Stomach (tissue), 9 donors: Measurements from ENCODE around the gene GBP6. TPM values are rescaled to one million over a fixed set of nuclear protein-coding genes. Genes with fewer than 3 reads are reported as not detected.
"Not testable (repeated sequence)": the region's sequence is repeated elsewhere in the genome, so short reads cannot be mapped to it uniquely, and the experiment has no call there.

Experiments used
- DNase-seq, 2 donors: peaks; one replicate each; pipeline versions ENCODE4 v3.0.0 to v3.0.0-alpha.2; 2013 to 2019
- H3K27ac ChIP-seq, 5 donors: fragments of 200-600 bp in 4 of 5; sonication (generic) in 4 of 5; one replicate each; pipeline ENCODE4 v1.5.1; 2013 to 2019; ENCODE audit warnings: mild to moderate bottlenecking in 1 of 5, moderate library complexity in 1 of 5
- H3K27me3 ChIP-seq, 3 donors: fragments of 200-600 bp; sonication (generic); one replicate each; pipeline ENCODE4 v1.5.1; 2017 to 2019; ENCODE audit warnings: mixed run types in 1 of 3
- H3K36me3 ChIP-seq, 4 donors: fragments of 200-600 bp; sonication (generic); 1 replicate in 3 of 4; 2 replicates in 1 of 4; pipeline ENCODE4 v1.5.1; 2016 to 2019
- H3K4me1 ChIP-seq, 4 donors: fragments of 200-600 bp; sonication (generic); one replicate each; pipeline ENCODE4 v1.5.1; 2016 to 2019
- H3K4me3 ChIP-seq, 4 donors: fragments of 200-600 bp; sonication (generic) in 3 of 4; one replicate each; pipeline ENCODE4 v1.5.1; 2016 to 2019; ENCODE audit warnings: mild to moderate bottlenecking in 1 of 4
- H3K9me3 ChIP-seq, 4 donors: fragments of 200-600 bp; sonication (generic); one replicate each; pipeline ENCODE4 v1.5.1; 2016 to 2019
- CTCF ChIP-seq, 7 experiments: fragments of 450-650 bp in 4 of 7; fragments of 200-600 bp in 3 of 7; sonication (generic) in 3 of 7; IDR thresholded peaks; one replicate each; pipeline ENCODE4 v1.5.1; 2016 to 2019; ENCODE audit warnings: antibody characterized with exemption in 7 of 7, control low read depth in 2 of 7, mild to moderate bottlenecking in 1 of 7
- EP300 ChIP-seq: sonication (generic); formaldehyde crosslinking; IDR thresholded peaks from one replicate; pipeline ENCODE4 v1.6.1; 2017; ENCODE audit warnings: antibody characterized with exemption
- POLR2A ChIP-seq, 4 donors: fragments of 450-650 bp; IDR thresholded peaks; one replicate each; pipeline ENCODE4 v1.6.1; 2016; ENCODE audit warnings: antibody characterized with exemption in 4 of 4, control low read depth in 2 of 4, mild to moderate bottlenecking in 1 of 4, moderate library complexity in 1 of 4
- POLR2AphosphoS5 ChIP-seq, 3 donors: sonication (generic); formaldehyde crosslinking; IDR thresholded peaks; one replicate each; pipeline ENCODE4 v1.6.1; 2016; ENCODE audit warnings: antibody characterized with exemption in 3 of 3
- WGBS, 5 donors: extraction: QIAGEN DNeasy Blood & Tissue Kit in 3 of 5; methylation state at CpG; one replicate each; pipeline versions ENCODE4 v1.1.5 to v1.1.7; 2013 to 2018; 5-methylcytosine and 5-hydroxymethylcytosine counted together
- intact Hi-C: fragments of 100-400 bp; cut with DNase I; formaldehyde crosslinking; loops from one replicate; pipeline ENCODE4 v1.15.1; 2023; ENCODE audit warnings: low total_unique reads
- polyA plus RNA-seq, 3 donors: library from polyadenylated mRNA; stranded (reverse); fragments of 200-250 nt; gene quantifications; one replicate each; pipeline ENCODE4 v1.2.3, GENCODE V29; 2013
- total RNA-seq, 5 donors: library from RNA; depleted of rRNA; stranded (reverse); fragments of >200 nt; gene quantifications; one replicate each; pipeline versions ENCODE4 v1.1.0 to v1.2.3, GENCODE V29; 2014 to 2016
- donor health status: healthy with polysubstance abuse.
- donor health status: Bipolar disorder and iron deficiency.
- donor health status: healthy.

GBP6 gene
- total and polyA plus RNA-seq, 8 donors: 0.46 to 50.8 (median 1.1) TPM; not detected in 5

- Histone ChIP-seq H3K4me1 (no peaks in the 10 kb centered on the region), H3K27me3 (no peaks in the 10 kb centered on the region), H3K36me3 (no peaks in the 10 kb centered on the region), H3K27ac (no peak overlapping the region), H3K4me3 (no peak overlapping the region), H3K9me3 (no peaks in the 10 kb centered on the region)
- intact Hi-C loops: no loop called here
- TF ChIP-seq EP300 (no peak), POLR2AphosphoS5 (IDR thresholded peaks at IDR 0.05) (no peak), POLR2A (IDR thresholded peaks at IDR 0.05) (no peak), CTCF (IDR thresholded peaks at IDR 0.05) (no peak)
- WGBS, 5 donors: 49 to 59% (median 52%) methylated on average over 3 of the region's 3 CpGs
- DNase-seq: no peak
Measured at GRCh38 chr1:89332461-89332860, 31.4 kb upstream of the GBP6 start.

DNA sequence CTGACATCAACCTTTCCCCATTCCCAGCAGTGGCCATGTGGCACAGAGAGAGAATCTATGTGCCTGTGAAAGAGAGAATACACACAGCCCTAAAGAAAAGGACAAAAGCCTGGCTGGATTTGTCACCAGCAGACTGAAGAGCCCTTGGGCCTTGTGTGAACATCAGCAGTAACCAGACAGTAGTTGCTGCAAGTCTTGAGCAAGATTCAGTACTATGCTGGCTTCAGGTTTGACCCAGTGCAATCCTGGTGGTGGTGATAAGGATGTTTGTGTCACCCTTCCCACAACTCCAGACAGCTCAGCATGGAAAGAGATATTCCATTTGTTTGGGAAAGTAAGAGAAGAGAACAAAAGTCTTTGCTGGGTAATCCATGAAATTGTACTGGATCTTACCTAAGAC lies 28.4 kb upstream of the GBP6 start:
- TF ChIP-seq EP300 (no peak), POLR2AphosphoS5 (IDR thresholded peaks at IDR 0.05) (no peak), POLR2A (IDR thresholded peaks at IDR 0.05) (no peak), CTCF (IDR thresholded peaks at IDR 0.05) (no peak)

DNA sequence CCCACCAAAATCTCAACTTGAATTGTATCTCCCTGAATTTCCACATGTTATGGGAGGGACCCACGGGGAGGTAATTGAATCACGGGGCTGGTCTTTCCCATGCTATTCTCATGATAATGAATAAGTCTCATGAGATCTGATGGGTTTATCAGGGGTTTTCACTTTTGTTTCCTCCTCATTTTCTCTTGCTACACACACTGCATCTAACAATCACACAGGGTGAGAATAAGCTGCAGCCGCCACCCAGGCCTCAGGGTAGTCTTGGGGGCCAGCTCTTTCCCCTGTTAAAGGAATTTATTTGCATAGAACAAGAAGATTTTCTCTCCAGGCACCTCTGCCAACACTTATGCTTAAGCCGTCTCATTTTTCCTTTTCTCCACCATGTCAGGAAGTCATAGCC lies 26.0 kb upstream of the GBP6 start:
- intact Hi-C loops: no loop called here
- Histone ChIP-seq H3K36me3 (no peaks in the 10 kb centered on the region), H3K27me3 (no peaks in the 10 kb centered on the region), H3K9me3 (no peaks in the 10 kb centered on the region), H3K4me1 (peaks cover 0 to 6% (median 2%) of the 10 kb centered on the region in 4 donors), H3K27ac (no peak overlapping the region), H3K4me3 (no peak overlapping the region)
- no peak for DNase-seq
- WGBS, 5 donors: 77 to 88% (median 80%) methylated on average over 4 of the region's 4 CpGs
- TF ChIP-seq EP300 (no peak), POLR2AphosphoS5 (IDR thresholded peaks at IDR 0.05) (no peak), POLR2A (IDR thresholded peaks at IDR 0.05) (no peak), CTCF (IDR thresholded peaks at IDR 0.05) (no peak)

More for the DNA sequence above, 28.4 kb upstream of the GBP6 start:
- no peaks in the 10 kb centered on the region for H3K36me3 ChIP-seq
- H3K27me3 ChIP-seq: no peaks in the 10 kb centered on the region
- H3K27ac ChIP-seq: no peak overlapping the region
- no peak overlapping the region for H3K4me3 ChIP-seq
- intact Hi-C loops: no loop called here
- H3K9me3 ChIP-seq: no peaks in the 10 kb centered on the region
- peaks cover 0 to 6% (median 2%) of the 10 kb centered on the region in 4 donors for H3K4me1 ChIP-seq
- DNase-seq: no peak

GRCh38 chr1:89339039-89339438 lies 24.8 kb upstream of the GBP6 start:
- no peaks in the 10 kb centered on the region for H3K36me3 ChIP-seq
- TF ChIP-seq POLR2AphosphoS5 (IDR thresholded peaks at IDR 0.05): no peak
- no peak for TF ChIP-seq CTCF (IDR thresholded peaks at IDR 0.05)
- TF ChIP-seq POLR2A (IDR thresholded peaks at IDR 0.05): no peak
- TF ChIP-seq EP300: no peak
- no peak overlapping the region for H3K4me3 ChIP-seq
- H3K9me3 ChIP-seq: peaks cover 0 to 2% (median 0%) of the 10 kb centered on the region in 4 donors
- no peaks in the 10 kb centered on the region for H3K27me3 ChIP-seq
- H3K4me1 ChIP-seq: peaks cover 0 to 6% (median 2%) of the 10 kb centered on the region in 4 donors
- H3K27ac ChIP-seq: no peak overlapping the region
- DNase-seq: peak in 1 of 2 donors; percentile 38
- intact Hi-C loops: no loop called here
- WGBS, 5 donors: 33 to 52% (median 44%) methylated on average over 4 of the region's 4 CpGs

GRCh38 chr1:89345479-89345878 lies 18.4 kb upstream of the GBP6 start:
- H3K36me3 ChIP-seq, H3K9me3 ChIP-seq, H3K27ac ChIP-seq, H3K27me3 ChIP-seq, intact Hi-C loops, DNase-seq, H3K4me1 ChIP-seq, H3K4me3 ChIP-seq: not testable (repeated sequence)
